Keratinocyte (primary cell): ENCODE results near the gene ACADM. TPM values are rescaled to one million over a fixed set of nuclear protein-coding genes. Genes with fewer than 3 reads are reported as not detected.

ENCODE experiments used
- DNase-seq: peaks from one replicate; pipeline ENCODE4 v3.0.0-alpha.2; 2011; ENCODE audit warnings: low read depth, missing footprints, low spot score
- FAIRE-seq: peaks from 2 replicates; lab custom pipeline; 2011; peaks lifted over from hg19 to GRCh38; lab: Jason Lieb, UNC
- H2AFZ ChIP-seq: 2 replicates; pipeline ENCODE4 v1.6.0; 2012; ENCODE audit warnings: low read length, control low read depth, inconsistent platforms; ENCODE audit not compliant: control insufficient read depth
- H3K27ac ChIP-seq: 2 replicates; pipeline ENCODE4 v1.5.1; 2011; ENCODE audit warnings: low read length; ENCODE audit not compliant: control insufficient read depth, insufficient read depth
- H3K27me3 ChIP-seq: 3 replicates; pipeline ENCODE4 v1.6.0; 2011; ENCODE audit warnings: low read length; ENCODE audit not compliant: control insufficient read depth, insufficient read depth; ENCODE audit errors: extremely low read depth
- H3K36me3 ChIP-seq, 2 experiments: 2 replicates in 1 of 2; 3 replicates in 1 of 2; pipeline ENCODE4 v1.5.1; 2011; ENCODE audit warnings: low read length in 2 of 2, mild to moderate bottlenecking in 1 of 2; ENCODE audit not compliant: control insufficient read depth in 2 of 2, insufficient read depth in 2 of 2; ENCODE audit errors: extremely low read depth in 1 of 2
- H3K4me1 ChIP-seq: 3 replicates; pipeline ENCODE4 v1.5.1; 2011; ENCODE audit warnings: low read length; ENCODE audit not compliant: control insufficient read depth, insufficient read depth; ENCODE audit errors: extremely low read depth
- H3K4me2 ChIP-seq: 3 replicates; pipeline ENCODE4 v1.6.0; 2011; ENCODE audit warnings: low read depth, low read length; ENCODE audit not compliant: control insufficient read depth, insufficient read depth; ENCODE audit errors: extremely low read depth
- H3K4me3 ChIP-seq, 3 experiments: fragments of 200-600 bp in 1 of 3; sonication (generic) in 1 of 3; 2 replicates in 2 of 3; 3 replicates in 1 of 3; pipeline ENCODE4 v1.5.1; 2011 to 2016; ENCODE audit warnings: low read length in 3 of 3, mild to moderate bottlenecking in 3 of 3, control low read depth in 2 of 3, inconsistent platforms in 1 of 3, low read depth in 1 of 3, mixed read lengths in 1 of 3, mixed run types in 1 of 3, moderate library complexity in 1 of 3; ENCODE audit not compliant: control insufficient read depth in 2 of 3, insufficient read depth in 2 of 3; ENCODE audit errors: extremely low read depth in 1 of 3
- H3K79me2 ChIP-seq: 2 replicates; pipeline ENCODE4 v1.6.0; 2012; ENCODE audit warnings: low read length; ENCODE audit not compliant: control insufficient read depth, insufficient read depth
- H3K9ac ChIP-seq: 3 replicates; pipeline ENCODE4 v1.6.0; 2011; ENCODE audit warnings: low read length; ENCODE audit not compliant: control insufficient read depth, insufficient read depth; ENCODE audit errors: extremely low read depth
- H3K9me1 ChIP-seq: 3 replicates; pipeline ENCODE4 v1.6.0; 2011; ENCODE audit warnings: low read length; ENCODE audit not compliant: control insufficient read depth, insufficient read depth; ENCODE audit errors: extremely low read depth
- H3K9me3 ChIP-seq: 2 replicates; pipeline ENCODE4 v1.5.1; 2012; ENCODE audit warnings: low read depth, low read length; ENCODE audit not compliant: control insufficient read depth
- H4K20me1 ChIP-seq: 3 replicates; pipeline ENCODE4 v1.6.0; 2011; ENCODE audit warnings: low read length; ENCODE audit not compliant: control insufficient read depth, insufficient read depth; ENCODE audit errors: extremely low read depth
- CTCF ChIP-seq, 3 experiments: IDR thresholded peaks in 1 of 3; conservative IDR thresholded peaks in 1 of 3; optimal IDR thresholded peaks in 1 of 3; 2 replicates in 2 of 3; 3 replicates in 1 of 3; pipeline versions ENCODE3 to v1.5.1; 2011; ENCODE audit warnings: low read length in 3 of 3, mild to moderate bottlenecking in 3 of 3, moderate library complexity in 2 of 3, control low read depth in 1 of 3, inconsistent platforms in 1 of 3; ENCODE audit not compliant: insufficient read depth in 2 of 3; ENCODE audit errors: extremely low read depth in 1 of 3
- EZH2 ChIP-seq: IDR thresholded peaks from one replicate; pipeline ENCODE4 v1.6.1; 2012; ENCODE audit warnings: inconsistent platforms, mild to moderate bottlenecking, low read length, moderate library complexity
- dilution Hi-C: fragments of 300-500 bp; cut with MboI; formaldehyde crosslinking; loops from one replicate; pipeline ENCODE4 v1.7.0; 2020; ENCODE audit warnings: low sequenced_read_pairs; ENCODE audit not compliant: extremely low pct_ligation_motif_present
- polyA plus RNA-seq, 5 experiments: library from polyadenylated mRNA; depleted of rRNA in 3 of 5; stranded (reverse) in 3 of 5; stranded (forward) in 1 of 5; unstranded in 1 of 5; fragments of >200 nt; gene quantifications; 1 replicate in 1 of 5; 2 replicates in 3 of 5; 3 replicates in 1 of 5; pipeline versions ENCODE4 v1.2.1 to v1.2.3, GENCODE V29; 2011 to 2012; ENCODE audit warnings: missing spikeins in 2 of 5, low read depth in 1 of 5, low replicate concordance in 1 of 5

ACADM gene
- polyA plus RNA-seq, 1 donor (not counting 4 experiments of a cell fraction or from before 2014, with no cell fraction given) = 52.2 TPM

GRCh38 chr1:75787524-75787923 lies 63.0 kb downstream of the ACADM start:
- peak overlapping the region; percentile 90 for H3K9ac ChIP-seq
- DNase-seq = no peak
- H3K27ac ChIP-seq = peak overlapping the region; percentile 88
- H3K79me2 ChIP-seq = peaks cover 60% of the 10 kb centered on the region
- FAIRE-seq = no peak
- H3K9me3 ChIP-seq = no peaks in the 10 kb centered on the region
- no peaks in the 10 kb centered on the region for H3K27me3 ChIP-seq
- TF ChIP-seq CTCF (optimal IDR thresholded peaks at IDR 0.05 in 1 of 3, IDR thresholded peaks at IDR 0.05 in 1 of 3, conservative IDR thresholded peaks at IDR 0.05 in 1 of 3; ENCODE audit: extremely low read depth in 1 of 3, insufficient read depth in 2 of 3, low read length in 3 of 3) = no peak
- no peak for TF ChIP-seq EZH2
- peaks cover 29% of the 10 kb centered on the region for H4K20me1 ChIP-seq
- H3K9me1 ChIP-seq = no peaks in the 10 kb centered on the region
- H3K4me3 ChIP-seq = peak overlapping the region; percentile 65 to 83 (median 80)
- peak overlapping the region; percentile 92 for H3K4me2 ChIP-seq
- peaks cover 10 to 35% of the 10 kb centered on the region in 2 experiments for H3K36me3 ChIP-seq
- H3K4me1 ChIP-seq = peaks cover 20% of the 10 kb centered on the region
- no peak overlapping the region for H2AFZ ChIP-seq
- dilution Hi-C loops = no loop called here

- peaks cover 10 to 40% of the 10 kb centered on the region in 2 experiments for H3K36me3 ChIP-seq
These were observed 65.5 kb downstream of the ACADM start for GRCh38 chr1:75789988-75790387.

More at GRCh38 chr1:75789988-75790387, 65.5 kb downstream of the ACADM start:
- peaks cover 37% of the 10 kb centered on the region for H4K20me1 ChIP-seq
- dilution Hi-C loops = no loop called here
- no peaks in the 10 kb centered on the region for H3K9me1 ChIP-seq
- no peaks in the 10 kb centered on the region for H3K9me3 ChIP-seq
- FAIRE-seq (no peak), DNase-seq (no peak)
- no peaks in the 10 kb centered on the region for H3K27me3 ChIP-seq
- TF ChIP-seq EZH2 (no peak), CTCF (optimal IDR thresholded peaks at IDR 0.05 in 1 of 3, IDR thresholded peaks at IDR 0.05 in 1 of 3, conservative IDR thresholded peaks at IDR 0.05 in 1 of 3; ENCODE audit: extremely low read depth in 1 of 3, insufficient read depth in 2 of 3, low read length in 3 of 3) (no peak)
- peak overlapping the region; percentile 23 for H3K9ac ChIP-seq
- H2AFZ ChIP-seq = no peak overlapping the region
- no peak overlapping the region for H3K27ac ChIP-seq
- peak overlapping the region; percentile 92 for H3K4me2 ChIP-seq
- peaks cover 20% of the 10 kb centered on the region for H3K4me1 ChIP-seq
- peaks cover 65% of the 10 kb centered on the region for H3K79me2 ChIP-seq
- peak overlapping the region in 2 of 3 experiments; percentile 80 to 83 for H3K4me3 ChIP-seq
